NCI-H69 (cell line): Measurements from ENCODE around the gene UBL4A.
"Not testable (repeated sequence)": the region's sequence is repeated elsewhere in the genome, so short reads cannot be mapped to it uniquely, and the experiment has no call there.

ENCODE experiments used
- DNase-seq: peaks from one replicate; lab custom pipeline; 2025; lab: John Stamatoyannopoulos, UW

UBL4A gene

DNA sequence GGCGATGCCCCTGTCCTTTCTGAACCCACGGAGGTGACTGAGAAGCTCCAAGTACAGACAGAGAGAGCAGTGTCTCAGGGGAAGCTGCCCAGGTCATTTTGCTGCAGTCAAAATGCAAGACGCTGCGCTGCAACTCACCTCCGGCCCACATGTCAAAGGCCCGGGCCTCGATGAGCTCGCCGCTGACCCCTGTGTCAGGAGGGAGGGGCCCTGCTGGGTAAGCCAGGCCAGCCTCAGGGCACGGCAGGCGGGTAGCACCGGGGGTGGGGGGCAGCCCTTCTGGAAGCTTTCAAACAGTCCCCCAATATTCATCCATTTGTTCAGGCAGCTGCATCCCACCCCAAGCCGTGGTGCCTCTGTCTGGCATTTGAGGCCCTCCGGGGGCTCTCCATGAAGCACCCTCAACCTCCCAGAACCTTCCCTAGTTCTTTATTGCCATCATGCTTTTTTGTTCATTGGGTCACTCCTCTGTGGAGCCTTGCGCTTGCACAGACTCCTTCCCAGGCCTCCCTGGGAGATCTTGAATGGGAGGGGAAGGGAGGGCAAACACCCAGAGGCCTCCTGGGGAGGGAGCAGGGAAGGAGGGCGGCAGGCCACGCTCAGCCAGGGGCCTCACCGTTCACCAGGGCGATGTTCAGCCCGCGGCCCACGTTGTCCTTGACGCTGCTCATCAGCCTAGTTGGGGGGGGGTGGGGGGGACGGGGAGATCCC lies 21.4 kb upstream of the UBL4A start:
- no peak for DNase-seq

- DNase-seq: no peak
These were observed 20.3 kb upstream of the UBL4A start for GRCh38 chrX:154506483-154507332.

- no peak for DNase-seq
These were observed 19.3 kb upstream of the UBL4A start for GRCh38 chrX:154505734-154506133.

- no peak for DNase-seq
These were observed 16.6 kb upstream of the UBL4A start for GRCh38 chrX:154502989-154503388.

GRCh38 chrX:154502098-154502497 lies 15.7 kb upstream of the UBL4A start:
- DNase-seq: no peak

- DNase-seq: not testable (repeated sequence)
These were observed 15.0 kb upstream of the UBL4A start for GRCh38 chrX:154501423-154501822.

- DNase-seq: not testable (repeated sequence)
These were observed 10.2 kb upstream of the UBL4A start for GRCh38 chrX:154496591-154497137.

GRCh38 chrX:154495472-154495922 lies 9.1 kb upstream of the UBL4A start:
- no peak for DNase-seq

DNA sequence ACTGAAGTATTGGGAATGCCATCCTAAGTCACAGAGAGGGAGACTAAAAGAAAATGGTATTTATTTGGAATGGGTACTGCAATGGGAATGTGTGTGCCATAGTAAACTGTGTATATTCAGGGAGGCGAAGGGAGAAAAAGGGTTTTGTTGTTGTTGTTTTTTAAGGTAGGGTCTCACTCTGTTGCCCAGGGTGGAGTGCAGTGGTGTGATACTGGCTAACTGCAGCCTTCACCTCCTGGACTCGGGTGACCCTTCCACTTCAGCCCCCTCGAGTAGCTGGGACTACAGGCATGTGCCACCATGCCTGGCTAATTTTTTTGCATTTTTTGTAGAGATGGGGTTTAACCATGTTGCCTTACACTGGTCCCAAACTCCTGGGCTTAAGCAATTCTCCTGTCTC lies 8.3 kb upstream of the UBL4A start:
- no peak for DNase-seq

DNA sequence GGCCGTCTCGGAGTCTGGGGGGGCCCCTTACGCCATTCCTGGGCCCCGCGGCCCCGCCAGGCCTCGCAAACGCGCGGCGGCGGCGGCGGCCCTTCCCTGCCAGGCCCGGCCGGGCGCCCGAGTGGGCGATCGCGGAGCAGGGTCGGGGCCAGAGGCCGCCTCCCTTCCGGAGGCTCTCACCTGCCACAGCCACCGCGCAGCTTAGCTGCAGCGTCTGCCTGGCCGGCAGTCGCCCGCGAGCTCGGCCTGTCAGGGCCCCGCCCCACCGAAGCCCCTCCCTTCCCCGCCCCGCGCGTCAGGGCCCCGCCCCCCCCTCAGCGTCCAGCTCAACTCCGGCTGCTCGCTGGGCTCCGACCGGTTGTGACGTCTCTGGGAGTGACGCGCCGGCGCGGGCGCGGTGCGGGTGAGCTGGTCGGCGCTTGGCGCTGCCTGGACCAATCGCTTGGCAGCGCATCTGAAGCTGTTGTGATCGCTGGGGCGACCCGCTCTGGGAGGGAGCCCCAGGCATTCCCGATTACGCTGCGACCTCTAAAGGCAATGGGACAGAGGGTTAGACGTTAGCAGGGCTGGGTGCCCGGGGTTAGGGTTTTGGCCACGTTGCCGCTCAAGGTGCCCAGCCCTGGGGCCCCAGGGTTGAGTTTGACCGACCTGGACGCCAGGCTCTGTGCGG lies 4.1 kb upstream of the UBL4A start, which contains the start of gene SLC10A3:
SLC10A3 (minus strand) TSS at position 216 of the 670 bp plus-strand sequence. CDS start 1,689 bp downstream, outside the sequence.
- DNase-seq: peak; percentile 95

DNA sequence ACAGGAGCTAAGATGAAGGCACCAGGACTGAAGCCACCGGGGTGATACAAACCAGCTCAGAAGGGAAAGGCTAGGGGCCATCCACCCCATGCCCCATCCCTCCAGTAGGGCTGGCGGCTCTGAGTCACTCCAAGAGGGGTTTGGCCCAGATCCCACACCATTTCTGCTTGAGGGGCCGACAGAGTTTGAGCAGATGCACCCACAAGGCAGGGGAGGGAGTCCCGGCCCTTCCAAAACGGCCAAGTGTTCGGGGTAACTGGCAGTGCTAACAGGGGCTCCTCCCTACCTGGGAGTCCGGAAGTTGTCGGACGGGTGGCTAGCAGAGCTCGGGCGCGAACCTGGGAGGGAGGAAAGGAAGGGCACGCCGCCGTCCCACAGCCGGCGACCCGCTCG lies 3.6 kb upstream of the UBL4A start:
- peak; percentile 44 for DNase-seq

DNA sequence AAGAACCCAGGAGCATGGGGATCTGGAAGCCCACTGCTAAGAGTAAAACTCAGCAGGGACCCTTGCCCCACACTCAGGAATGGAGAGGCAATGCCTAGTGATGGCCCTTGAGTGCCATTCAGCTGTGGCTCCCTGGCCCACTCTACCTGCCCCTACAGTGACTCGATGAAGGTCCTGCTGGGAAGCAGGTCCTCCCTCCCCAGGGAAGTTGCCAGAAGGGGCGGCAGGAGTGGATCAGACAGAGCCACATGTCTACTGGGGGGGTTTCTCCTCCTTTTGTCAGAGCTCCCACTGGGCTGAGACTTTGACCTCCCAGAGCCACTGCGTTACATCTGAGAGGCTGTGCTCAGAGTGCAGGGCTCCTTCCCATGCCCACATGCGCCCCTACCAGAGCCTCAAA lies 2.8 kb upstream of the UBL4A start:
- no peak for DNase-seq

DNA sequence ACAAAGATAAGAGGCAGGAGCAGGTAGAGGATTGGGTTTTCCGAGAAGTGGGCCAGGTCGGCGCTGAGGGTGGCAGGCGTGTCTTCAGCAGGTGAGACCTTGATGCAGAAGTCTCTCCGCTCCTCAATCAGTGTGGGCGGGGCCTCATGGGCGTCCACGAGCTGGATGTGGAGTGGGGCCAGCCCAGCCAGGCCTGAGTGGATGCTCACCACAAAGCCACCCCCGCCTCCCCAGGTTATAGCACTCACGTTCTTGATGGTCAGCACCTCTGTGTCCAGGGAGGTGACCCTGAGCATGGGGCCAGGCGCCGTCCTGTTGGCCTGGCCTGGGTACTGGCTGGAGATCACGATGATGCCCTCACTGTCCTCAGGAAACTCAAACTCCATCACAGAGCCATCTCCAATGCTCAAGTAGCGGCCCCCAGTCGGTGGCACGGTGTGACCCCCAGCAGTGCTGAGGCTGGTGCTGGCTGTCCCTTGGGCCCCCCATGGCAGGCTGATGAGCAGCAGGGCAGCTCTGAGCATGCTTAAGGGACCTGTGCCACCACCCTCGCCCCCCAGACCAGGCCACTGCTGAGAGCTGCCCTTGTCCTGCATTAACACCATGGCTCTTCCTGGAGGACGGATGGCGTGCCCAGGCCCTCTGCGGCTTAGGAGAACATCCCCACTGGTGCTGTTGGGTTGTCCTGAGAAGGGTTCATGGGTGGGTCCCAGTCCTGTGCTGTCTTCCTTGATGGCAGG lies 2.1 kb upstream of the UBL4A start:
- DNase-seq: no peak

GRCh38 chrX:154487518-154488290 lies 1.3 kb upstream of the UBL4A start:
- no peak for DNase-seq

DNA sequence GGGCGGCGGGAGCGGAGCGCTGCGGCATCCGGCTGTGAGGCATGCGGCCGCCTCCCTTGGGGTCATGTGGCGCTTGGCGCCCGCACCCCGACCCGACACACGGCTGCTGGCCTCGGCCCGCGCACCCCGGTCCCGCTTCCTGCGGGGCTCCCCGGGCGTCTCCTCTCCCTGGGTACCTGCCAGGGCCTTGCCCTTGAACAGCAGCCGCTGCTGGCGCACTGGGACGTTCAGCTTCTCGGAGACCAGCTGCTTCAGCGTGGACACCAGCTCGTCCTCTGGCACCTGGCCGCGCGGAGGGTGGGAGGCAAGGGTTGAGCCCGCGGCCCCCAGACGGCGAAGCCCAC lies 391 bp downstream of the UBL4A start:
- DNase-seq: peak; percentile 29

DNA sequence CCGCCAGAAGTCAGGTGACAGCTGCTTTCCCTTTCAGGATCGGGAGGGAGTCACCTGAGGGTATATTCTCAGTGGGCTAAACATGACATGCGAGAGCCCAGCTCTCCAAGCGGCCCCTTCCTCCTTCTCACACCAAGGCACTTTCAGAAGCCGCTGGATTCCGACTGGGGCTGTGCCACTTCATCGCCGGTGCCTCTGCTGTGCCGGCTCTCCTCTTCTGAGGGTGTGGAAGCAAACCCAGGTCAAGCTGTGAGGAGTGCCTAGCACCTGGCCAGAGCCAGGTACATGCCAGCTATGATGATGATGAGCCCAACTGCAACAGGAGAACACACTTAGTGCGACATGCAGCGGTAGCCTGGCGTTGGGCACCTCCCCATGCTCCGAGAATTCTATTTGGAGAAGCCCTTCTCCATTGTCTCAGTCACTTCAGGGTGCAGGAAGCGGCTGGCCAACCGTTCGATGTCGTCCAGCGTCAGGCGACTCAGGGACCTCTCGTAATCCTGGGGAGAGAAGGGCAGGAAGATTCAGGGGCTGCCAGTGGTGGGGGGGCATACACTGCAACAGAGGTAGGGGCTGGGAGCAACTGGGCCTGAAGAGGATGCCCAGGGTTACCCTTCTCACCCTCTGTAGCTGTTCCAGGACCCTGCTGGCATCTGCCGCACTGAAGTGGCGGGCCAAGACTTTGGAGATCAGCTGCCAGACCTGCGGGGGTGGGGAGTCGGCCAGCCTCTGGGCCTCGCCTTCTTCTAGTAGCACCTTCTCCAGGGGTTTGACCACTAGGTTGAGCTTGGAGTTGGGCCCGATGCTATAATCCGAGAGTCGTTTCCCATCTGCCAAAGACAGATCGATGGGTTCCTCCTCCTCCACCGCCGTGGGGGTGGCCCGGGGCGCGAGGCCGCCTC lies 1.0 kb downstream of the UBL4A start:
- no peak for DNase-seq

GRCh38 chrX:154484255-154485149 lies 1.9 kb downstream of the UBL4A start:
- DNase-seq: no peak

DNA sequence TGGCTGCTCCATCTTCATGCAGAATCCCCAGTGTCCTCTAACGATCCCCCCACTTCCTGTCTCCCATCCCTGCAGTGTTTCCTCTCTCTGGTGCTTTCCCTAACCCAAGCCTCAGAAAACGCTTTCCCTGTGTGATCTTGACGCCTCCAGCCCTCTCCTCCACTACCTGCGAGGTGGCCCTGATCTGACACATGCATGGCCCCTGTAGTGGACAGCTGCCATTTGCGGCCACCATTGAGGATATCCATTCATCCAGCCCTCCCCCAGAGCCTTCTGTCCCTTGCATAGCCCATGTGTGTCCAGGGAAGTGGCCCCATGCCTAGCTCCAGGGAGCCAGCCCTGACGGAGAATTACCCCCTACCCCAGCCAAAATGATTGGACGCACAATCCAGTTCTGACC lies 3.1 kb downstream of the UBL4A start:
- no peak for DNase-seq

GRCh38 chrX:154482786-154483185 lies 3.6 kb downstream of the UBL4A start:
- DNase-seq: no peak
